HG03097 (cell line): Measurements from ENCODE around the gene BUB1.
"Not testable (repeated sequence)": the region's sequence is repeated elsewhere in the genome, so short reads cannot be mapped to it uniquely, and the experiment has no call there.

Experiments used
- ATAC-seq: cut with Tn5 transposase; IDR thresholded peaks from one replicate; pipeline ENCODE4 v1.9.1; 2021; ENCODE audit not compliant: unreplicated experiment, low FRiP score

The BUB1 gene

DNA sequence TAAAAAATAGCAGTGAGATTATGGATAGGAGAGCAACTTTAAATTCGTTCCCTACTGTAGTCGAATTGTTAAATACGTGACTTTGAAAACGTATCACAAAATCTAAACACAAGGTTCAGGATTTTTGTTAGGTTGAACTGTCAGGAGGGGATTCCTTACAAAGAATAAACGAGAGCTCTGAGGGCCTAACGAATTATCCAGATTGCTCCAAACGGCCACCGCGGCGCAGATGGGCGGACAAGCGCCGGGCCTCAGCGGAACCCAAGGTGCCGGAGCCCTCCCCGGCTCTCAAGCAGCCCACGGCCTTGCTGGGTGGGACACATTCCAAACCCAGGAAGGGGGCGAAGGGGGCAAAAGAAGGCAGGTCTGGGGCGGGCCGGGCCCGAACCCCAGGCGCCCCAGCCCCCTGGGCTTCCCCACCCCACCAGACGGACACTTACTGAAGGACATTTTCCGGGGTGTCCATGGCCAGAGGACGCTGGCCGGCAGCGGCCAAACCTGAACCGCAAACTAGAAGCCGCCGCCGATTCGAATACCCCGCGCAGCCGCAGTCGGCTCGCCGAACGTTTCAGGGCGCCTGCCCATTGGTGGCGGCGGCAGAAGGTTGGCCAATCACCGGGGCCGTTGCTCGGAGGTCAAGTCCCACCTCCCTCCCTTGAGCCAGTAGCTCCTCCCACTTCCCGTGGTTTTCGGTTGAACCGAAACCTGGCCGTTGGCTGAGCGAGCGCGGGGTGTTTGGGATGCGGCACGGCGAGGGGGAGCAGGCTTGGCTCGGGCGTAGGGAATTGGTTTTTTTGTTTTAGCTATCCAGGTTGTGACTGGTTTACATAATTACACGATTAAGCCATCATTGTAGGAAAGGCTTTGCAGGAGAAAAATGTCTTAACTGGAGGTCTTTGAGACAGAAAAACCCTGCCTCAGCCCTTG is at the start of gene BUB1:
Gene BUB1 (minus strand): TSS at position 534 of the 927 bp plus-strand sequence. CDS start 68 bp downstream, at position 466.
- ATAC-seq, result peak; percentile 71

DNA sequence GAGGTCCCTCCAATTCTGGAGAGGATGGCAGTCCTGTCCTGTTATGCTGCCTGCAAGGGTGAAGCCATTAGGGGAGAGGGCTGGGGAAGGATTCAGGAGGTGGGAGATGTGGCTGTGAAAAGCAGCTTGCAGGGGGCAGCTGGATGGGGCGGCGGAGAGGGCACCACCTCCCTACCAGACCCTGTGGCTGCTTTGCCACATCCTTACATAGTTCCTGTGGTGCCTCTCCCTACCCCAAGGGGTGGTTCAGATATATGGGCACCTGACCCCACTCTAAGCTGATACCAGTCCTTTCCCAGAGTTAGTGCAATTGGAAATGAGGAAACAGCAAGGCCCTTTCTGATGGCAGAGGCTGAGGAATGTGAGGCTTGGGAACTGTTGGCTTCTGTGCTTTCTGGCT is 48.4 kb upstream of the BUB1 start:
- ATAC-seq, result no peak

DNA sequence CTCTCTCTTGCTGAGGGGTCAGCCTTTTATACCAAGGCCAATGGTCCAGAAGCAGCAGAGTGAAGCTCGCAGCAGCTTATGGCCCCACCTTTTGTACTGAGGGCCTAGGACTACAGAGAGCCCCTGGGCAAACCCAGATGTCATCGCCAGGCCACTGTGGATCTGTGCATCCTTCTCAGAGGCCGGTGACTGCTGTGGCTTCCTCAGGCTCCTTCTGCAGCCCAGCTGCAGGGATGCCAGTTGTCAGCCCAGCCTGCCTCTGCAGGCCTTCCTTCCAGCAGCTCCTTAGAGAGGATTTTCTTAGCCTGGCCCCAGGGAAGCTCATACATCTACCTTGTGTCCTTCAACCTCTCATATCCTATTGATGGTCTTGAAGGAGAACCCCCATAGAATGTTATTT is 48.0 kb upstream of the BUB1 start:
- no peak for ATAC-seq

DNA sequence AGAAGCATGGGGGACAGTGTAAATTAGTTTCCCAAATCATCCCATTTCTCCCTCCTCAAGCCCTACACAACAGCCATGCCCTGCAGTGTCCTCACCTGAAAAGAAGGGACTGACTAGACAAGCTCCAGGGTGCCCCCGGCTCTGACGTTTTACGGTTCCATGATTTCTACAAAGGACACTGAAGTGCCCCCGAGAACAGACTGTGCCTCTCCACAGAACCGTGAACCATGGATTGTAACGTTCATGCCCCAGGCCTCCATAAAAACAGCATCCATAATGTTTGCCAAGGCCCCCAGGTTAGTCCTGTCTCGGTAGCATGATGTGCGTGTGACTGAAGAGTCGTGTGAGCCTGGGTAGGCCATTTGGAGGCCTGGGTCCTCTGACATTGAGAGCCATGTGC is 47.5 kb upstream of the BUB1 start:
- ATAC-seq, result no peak

DNA sequence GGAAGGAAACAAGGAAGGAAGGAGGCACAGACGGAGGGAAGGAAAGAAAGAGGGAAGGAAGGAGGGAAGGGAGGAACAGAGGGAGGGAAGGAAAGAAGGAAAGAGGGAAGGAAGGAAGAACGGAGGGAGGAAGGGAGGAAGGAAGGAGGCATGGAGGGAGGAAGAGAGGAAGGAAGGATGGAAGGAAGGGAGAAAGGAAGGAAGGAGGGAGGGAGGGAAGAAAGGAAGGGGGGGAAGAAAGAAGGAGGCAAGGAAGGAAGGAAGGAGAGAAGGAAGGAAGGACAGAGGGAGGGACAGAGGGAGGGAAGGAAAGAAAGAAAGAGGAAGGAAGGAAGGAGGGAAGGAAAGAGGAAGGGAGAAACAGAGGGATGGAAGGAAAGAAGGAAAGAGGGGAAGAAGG is 47.0 kb upstream of the BUB1 start:
- no peak for ATAC-seq

DNA sequence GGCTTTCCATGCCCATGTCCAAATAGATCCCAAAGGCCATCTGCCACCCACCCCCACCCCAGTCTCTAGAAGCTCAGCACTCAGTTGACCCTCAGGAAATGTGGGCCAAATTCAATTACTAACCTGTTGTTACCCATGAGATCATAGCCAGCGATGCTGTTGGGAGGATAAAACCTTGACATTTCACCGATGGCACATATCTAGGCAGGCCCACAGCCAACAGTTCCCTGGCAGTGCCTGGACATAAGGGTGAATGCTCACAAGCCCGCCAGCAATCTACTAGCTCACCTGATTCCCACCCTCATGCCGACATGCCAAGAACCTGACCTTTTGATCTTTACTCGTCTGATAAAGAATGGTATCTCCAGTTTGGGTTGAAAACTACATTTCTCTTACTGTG is 42.7 kb upstream of the BUB1 start:
- no peak for ATAC-seq

DNA sequence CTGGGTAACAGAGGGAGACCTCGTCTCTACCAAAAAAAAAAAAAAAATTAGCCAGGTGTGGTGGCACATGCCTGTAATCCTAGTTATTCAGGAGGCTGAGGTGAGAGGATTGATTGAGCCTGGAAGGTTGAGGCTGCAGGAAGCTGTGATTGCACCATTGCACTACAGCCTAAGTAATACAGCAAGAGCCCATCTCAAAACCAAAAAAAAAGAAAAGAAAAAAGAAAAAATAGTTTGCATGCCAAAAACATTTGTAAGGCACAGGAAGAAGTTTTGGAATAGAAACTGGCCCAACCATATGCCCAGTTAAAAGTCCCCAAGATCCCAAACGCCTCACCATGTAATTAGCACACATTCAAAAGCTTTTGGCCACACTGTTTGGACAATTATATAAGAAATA is 41.1 kb upstream of the BUB1 start:
- ATAC-seq, result no peak

DNA sequence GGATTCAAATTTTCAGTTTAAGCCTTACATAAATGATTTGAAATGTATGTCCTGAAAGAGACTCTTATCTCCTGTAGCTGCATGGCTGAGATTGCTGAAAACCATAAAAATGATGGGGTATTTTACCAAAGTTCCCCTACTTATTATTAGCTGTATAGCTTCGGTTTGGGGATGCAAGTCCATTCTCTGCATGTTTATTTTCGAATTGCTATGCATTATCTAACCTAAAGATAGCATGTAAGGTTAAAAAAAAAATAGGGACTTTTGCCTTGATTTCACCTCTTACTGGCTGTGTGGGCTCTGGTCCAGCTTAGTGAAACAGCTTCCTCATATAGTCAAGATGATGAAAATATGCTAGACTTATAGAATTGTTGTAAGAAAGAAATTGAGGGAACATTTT is 40.5 kb upstream of the BUB1 start:
- no peak for ATAC-seq

DNA sequence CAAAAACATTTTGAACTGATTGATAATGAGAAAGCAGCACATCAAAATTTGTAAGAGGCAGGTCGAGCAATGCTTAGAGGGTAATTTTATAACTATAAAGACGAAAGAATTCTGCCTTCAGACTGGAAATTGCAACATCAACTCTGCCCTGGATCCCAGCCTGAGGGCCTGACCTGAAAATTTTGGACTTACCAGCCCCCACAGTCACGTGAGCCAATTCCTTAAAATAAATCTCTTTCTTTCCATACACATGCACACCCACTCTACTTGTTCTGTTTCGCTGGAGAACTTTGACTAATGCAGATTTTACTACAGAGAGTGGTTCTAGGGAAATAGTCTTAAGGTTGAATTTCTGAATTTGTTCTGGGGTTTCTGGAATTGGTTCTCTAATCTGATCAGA is 39.9 kb upstream of the BUB1 start:
- ATAC-seq, result no peak

DNA sequence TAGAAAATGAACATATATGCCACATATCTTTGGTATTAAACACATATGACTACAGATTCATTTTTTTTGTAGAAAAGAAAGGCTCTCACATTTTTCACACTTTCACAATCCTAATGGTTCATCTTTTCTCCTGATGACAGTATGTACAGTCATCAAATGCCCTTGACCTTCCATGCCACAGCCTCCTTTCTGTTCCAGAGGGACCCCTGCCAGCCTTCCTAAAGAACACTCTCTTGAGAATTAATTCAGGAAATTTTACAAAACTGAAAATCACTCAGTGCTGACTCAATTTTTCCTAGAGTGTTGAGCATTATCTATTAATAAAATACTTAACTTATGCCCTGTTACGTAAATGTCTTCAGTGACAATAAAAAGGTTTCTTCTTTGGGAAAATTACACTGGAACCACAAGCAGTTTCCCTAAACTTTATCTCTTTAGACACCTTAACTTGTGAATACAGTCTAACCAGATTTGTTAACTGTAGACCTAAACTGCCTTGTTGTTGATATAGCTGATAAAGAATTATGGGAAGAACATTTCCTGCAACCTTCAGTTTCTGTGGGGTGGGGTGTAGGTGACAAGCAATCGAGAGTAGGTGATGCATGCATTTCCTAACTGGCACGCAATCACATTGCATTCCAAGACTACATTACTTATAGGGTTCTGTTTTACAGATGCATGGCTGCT is 39.2 kb upstream of the BUB1 start:
- no peak for ATAC-seq

DNA sequence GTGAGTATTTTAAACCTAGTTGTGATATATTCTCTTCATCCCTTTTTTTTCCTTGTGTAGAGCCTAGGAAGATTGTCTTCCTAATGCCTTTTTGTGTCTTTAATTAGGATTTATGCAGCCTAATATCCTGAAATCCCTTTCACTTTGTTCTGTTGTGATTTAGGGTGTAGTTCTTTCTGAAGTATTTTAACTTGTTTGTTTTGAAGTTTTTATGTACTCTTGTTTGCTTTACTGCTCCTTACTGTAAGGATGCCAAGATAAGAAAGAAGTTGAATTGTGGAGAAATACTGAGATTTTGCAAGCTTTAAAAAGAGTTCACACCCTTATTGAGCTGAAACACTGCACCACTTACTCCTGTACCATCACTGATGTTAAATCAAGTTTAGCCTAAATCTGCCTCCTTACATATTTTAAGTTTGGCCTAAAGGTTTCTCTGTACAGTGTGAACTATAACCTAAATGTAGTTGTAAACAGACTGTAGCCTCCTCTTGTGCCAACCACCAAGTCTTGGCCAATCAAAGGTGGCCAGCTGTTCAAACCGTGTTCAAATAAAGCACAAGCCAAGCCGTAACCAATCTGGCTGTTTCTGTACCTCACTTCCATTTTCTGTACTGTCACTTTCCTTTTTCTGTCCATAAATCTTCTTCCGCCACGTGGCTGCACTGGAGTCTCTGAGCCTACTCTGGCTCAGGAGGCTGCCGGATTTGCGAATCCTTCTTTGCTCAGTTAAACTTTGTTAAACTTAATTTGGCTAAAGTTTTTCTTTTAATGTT is 36.8 kb upstream of the BUB1 start:
- ATAC-seq, result no peak

DNA sequence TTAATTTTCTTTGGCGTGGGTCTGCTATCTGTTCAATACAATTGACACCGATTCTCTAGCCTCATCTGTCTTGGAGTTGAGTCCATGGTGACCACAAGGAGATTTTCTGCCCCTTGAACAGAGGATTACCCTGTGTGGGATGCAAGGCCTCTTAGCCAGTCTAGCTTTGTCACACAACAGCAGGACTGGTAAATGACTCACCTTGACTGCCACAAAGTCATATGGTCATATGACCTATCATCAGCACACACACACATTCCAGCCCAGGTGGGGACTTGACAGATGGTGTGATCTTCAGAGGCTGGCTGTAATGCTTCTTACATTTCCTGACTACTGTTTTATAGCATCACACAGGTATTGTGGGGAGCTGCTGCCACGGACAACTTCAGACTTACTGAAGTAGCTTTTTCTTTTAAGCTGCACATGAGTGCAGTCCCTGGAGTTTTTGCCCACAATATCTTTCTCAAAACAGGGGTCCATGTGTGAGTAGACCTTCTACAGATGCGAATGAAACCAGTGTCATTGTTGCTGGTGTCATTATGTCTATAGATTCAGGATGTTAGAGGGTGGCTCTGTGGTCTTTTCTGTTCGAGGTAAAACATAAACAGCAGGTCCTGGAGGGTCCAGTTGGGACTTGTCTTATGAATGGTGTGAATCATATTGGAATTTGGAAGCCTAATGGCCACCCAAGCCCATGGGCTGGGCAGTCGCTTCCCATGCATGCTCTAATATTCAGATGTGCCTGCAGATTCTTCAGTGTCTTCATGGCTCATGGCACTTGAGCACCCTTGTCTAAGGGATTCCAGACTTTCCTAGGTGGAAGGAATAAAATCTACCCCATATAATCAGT is 35.9 kb upstream of the BUB1 start:
- ATAC-seq, result no peak

DNA sequence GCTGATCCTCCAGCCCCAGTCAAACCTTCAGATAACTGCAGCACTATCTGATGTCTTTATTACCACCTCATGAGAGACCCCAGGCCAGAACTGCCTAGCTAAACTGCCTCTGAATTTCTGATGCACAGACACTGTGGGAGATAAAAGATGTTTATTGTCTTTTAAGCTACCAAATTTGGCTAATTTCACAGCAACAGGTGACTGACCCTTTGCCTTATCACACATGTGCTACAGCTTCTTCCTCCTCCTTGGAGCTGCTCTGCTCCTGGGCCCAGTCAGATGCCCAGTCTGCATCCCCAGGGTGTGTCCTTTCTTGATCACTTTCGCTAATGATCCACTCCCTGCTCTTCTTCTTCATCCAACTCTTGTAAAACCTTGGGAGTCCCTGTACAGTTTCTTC is 34.9 kb upstream of the BUB1 start:
- no peak for ATAC-seq

DNA sequence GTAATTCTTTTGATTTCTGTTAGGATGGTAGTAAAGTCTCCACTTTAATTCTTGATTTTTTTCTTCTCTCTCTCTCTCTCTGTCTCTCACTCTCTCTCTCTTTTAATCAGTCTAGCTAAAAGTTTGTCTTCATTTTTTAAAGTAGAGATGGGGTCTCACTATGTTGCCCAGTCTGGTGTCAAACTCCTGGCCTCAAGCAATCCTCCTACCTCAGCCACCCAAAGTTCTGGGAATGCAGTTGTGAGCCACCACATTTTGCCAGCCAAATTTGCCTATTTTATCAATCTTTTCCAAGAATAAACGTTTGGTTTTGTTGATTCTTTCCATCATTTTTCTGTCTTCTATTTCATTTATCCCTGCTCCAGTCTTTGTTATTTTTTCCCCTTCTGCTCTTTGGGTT is 30.6 kb upstream of the BUB1 start:
- ATAC-seq, result no peak

DNA sequence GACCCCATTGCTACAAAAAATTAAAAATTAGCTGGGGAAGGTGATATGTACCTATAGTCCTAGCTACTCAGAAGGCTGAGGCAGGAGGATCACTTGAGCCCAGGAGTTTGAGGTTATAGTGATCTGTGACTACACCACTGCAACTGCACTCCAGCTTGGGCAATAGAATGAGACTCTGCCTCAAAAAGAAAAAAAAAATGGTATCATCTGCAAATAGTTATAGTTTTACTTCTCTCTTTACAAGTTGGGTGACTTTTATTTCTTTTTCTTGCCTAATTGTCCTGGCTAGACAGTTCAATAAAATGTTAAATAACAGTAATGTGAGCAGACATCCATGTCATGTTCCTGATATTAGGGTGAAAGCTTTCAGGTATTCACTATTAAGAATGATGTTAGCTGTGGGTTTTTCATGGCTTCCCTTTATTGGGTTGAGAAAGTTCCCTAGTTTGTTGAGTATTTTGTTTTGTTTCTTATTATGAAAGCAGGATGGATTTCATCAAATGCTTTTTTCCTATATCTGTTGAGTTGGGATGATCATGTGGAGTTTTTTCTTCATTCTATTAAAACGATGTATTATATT is 29.6 kb upstream of the BUB1 start:
- no peak for ATAC-seq

DNA sequence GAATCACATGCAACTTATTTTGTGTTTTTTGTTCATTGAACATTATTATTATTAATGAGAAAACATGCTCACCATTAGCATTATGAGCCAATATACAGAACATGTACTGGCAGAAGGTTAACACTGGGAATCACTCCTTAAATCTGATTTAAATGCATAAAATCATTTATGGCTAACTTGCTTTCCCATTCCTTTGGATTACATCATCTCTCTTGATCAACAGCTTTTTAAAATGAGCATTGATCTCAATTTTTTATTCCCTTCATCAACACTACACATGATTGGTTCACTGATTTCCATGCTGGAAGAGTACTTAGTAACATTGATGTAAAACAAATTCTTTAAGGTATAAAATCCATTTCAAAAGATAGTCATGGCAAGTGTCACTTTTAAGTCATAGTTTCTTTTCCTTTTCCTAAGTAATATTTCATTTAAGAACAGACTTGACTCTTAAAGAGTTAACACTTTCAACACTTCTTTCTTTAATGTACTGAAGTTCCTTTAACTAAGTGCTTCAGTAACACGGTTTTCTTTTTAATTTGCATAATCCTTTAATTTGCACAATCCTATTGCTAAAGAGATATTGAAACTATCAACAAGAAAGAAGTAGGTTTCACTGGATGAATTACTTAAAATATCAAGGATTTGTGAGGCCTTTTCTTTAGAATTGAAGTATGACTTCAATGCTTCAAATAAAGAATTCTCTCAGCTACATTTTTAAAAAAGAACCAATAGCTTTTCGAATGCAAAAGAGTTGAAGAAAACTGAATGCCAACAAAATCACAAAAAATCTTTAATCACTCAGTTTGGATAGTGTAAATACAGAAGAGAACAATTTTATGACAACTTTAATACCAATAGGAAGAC is 24.9 kb upstream of the BUB1 start:
- ATAC-seq, result no peak

DNA sequence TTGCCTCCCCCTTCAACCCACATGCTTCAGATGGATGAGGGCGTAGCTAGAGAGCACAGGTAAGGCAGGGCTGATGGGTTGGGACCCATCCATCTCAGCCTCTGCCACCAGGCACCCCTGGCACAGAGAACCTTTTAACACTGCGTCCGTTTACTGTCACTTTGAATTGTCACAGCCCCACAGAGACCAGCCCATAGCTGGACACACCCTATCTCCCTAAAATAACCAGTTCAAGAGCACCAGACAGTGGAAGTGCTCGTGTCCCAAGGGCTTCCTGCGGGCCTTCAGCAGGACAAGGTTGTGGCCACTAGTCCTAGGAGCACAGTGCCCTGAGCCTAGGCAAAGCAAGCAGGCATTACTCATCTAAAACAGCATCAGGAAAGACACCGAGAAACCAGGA is 20.4 kb upstream of the BUB1 start:
- ATAC-seq, result not testable (repeated sequence)

DNA sequence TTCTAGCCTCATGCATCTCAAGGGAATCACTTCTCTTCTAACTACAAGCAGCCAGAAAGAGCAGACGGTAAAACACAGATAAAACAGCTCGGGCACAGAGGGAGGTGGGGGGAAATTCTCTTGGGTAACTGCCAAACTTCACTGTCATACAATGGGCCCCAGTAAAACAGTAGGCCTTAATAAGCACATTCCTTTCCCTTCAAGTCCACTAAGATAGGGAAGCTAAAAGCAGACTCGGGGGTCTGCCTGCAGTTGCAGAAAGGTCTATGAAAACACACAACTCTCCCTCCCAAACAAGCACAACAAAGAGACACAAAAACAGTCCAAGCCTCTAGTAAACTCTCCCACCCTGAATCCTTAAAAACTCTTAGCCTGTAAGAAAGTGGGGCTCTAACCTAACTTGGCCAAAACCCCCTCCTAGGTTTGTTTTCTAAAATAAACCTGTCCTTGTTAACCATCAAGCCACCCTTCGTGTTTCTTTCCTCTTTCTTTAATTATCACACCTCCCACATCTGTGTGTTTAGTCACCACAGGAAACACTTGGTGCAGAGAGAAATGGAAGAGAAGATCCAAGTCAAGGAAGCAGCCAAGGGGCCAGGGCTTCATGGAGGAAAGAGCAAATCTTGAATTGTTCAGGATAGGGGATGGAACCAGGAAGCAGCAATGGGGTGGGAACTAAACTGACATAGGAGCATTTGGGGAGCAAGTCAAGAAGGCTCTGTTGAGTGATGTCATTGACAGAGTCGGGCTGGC is 17.5 kb upstream of the BUB1 start:
- ATAC-seq, result not testable (repeated sequence)
